Embryonic facial prominence (tissue), 1 donor: ENCODE measurements around the gene NDUFB10.

ENCODE experiments used
- DNase-seq: peaks from one replicate; pipeline ENCODE4 v3.0.0-alpha.2; 2016; ENCODE audit errors: extremely low spot score

NDUFB10 gene

DNA sequence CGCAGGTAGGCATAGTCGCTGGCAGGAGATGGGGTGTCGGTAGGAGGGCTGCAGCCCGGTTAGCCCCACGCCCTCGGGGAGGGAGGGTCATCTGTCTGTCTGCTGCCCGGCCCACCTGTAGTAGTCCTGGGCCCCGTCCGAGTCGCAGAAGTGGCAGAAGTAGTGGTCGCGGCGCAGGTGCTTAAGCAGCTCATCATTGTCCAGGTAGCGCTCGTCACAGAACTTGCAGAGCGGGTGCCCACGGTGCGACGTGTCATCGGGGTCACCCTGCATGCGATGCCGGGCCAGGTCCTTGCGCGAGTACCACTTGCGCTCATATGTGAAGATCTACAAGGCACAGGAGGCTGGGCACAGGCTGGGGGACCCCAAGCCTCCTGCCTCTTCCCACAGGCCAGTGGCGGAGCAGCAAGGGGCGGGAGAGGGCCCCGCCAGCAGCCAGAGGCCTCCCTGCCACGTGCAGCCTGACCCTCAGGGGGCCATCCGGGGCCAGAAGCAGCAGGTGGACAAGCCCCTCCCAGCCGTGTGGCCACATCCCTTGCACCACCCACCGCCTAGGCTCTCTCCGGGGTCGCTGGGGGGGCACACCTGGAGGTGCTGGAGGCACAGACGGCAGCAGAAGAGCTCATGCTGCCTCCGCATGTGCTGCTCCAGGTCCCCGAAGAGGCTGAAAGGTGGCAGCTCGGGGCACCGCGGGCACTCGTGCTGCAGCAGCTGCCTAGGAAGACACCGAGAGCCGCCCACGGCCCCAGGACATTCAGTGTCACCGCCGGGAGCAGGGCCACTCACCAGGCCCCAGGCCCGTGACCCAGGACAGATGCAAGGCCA, 43.3 kb downstream of the NDUFB10 start:
- no peak for DNase-seq

- DNase-seq: no peak
Observed at GRCh38 chr16:2003231-2003826, 44.0 kb downstream of the NDUFB10 start.

GRCh38 chr16:2003827-2004641, 44.7 kb downstream of the NDUFB10 start:
- no peak for DNase-seq

DNA sequence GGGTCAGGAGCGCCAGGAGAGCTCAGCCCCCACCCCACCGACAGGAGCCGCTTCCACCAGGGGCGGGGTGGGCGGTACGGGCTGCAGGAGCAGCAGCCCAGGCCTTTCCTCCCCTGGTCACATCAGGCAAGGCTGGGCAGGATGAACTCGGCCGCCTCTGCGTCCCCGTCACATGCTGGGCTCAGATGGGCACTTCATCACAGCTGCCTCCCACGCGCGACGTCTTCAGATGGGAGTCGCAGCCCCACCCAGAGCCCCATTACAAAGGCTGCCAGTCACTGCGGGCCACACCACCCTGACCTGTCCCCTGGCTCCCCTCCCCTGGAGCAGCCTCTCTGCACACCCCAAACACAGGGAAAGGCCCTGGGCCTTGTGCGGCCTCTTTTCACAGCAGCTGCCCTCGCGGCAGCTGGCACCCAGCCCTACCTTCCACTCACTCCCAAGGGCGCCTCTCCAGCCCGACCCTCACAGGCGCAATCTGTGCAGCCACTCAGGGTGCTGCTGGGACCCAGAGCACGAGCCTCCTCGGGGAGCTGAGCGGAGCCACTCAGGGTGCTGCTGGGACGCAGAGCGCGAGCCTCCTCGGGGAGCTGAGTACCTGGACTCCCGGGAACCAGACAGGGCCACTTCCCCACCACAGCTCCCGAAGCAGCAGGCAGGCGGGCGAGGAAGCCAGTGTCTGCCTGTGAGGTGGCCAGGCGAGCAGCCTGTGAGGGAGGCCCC, 45.6 kb downstream of the NDUFB10 start:
- DNase-seq: no peak

DNA sequence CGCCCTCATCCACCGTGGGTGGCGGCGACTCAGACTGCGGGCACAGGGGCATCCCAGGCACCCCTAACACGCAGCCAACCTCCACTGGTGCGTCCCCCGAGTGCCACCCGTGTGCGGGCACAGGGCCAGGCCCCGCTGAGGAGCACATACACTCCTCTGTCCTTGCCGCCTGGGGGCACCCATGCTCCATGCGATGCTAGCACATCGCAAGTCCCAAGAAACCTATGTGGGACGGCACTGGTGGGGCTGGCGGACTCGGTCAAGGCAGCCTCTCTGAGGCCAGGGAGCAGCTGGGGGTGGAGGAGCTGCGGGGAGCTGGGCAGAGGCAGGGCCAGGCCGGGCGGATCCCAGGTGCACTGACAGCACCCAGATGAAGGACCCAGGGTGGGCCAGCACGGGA, 46.3 kb downstream of the NDUFB10 start:
- DNase-seq: no peak

DNA sequence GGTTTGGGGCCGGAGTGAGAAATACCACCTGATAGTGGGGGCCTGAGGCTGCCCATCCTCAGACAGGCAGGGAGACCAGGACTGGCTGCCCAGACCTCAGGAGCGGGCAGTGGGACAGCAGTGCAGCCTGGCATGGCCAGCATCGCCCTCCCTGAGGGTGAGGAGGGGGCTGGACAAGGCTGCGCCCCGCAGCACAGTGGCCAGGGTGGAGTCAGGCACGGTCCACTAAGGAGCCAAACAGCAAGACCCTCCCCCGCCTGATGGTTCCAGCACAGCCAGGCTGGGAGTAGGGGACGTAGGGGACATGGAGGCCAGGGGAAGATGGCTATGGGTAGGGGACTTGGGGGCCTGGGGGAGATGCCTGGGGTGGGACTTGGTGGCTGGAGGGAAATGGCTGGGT, 47.0 kb downstream of the NDUFB10 start:
- DNase-seq: no peak

DNA sequence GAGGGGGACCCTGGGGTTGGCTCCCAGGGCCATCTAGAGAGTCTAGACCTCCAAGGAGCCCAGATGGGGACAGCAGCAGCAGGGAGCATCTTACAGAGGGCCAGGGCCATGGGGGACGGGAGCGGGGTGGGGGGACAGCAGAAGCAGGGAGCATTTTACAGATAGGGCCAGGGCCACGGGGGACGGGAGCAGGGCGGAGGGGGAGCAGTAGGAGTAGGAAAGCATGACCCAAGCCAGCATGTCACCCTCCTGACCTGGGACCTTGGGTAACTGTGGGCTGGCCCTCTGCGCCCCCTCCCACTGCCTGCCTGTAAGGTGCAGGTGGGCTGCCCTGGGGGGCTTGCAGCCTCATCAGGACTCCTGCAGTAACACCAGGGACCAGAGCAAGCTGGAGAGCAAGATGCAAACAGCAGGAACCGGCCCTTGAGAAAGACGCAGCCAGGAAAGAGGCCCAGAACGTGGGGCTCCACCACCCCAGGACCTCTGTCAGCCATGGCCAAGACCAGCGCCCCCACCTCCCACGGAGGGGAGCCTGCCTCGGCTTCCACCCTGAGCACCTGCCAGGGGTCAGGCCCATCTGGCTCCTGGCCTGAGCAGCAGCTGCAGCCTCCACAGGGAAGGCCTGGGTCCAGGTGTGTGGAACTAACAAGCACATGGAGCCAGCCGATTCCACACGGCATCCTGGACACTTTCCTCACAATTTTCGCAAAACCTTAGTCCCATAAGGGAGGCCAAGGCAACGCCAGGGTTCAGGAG, 47.9 kb downstream of the NDUFB10 start:
- DNase-seq: no peak

GRCh38 chr16:2008009-2008526, 48.7 kb downstream of the NDUFB10 start:
- DNase-seq: no peak

- no peak for DNase-seq
Observed at GRCh38 chr16:2008631-2009163, 49.4 kb downstream of the NDUFB10 start.

DNA sequence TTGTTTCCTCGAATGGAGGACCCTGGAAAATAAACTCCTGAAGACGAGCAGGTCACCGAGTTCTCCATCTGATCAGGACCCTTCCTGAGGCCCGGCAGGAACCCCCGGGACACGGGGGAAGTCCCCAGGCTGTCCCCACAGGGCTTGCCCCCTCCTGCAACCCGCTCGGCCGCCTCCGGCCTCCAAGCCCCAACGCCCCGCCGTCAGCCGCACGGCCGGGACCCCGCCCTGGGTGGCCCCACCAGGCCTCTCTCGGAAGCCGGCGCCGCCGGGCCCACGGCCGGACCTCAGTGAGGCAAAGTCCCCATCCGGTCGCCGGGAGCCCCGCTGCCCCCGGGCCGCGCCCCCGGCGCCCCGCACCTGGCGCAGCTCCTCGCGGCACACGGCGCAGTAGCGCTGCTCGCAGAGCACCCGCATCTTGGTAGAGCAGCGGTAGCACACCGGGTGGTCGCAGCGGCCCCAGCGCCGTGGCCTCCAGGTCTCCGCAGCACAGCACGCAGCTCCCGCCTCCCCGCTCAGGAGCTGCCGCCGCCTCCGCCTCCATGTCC, 49.9 kb downstream of the NDUFB10 start:
- DNase-seq: no peak

- peak; percentile 80 for DNase-seq
Observed at GRCh38 chr16:2009791-2010510, 50.6 kb downstream of the NDUFB10 start, which contains the start of gene ZNF598. ZNF598 (minus strand) TSS chr16:2009821.
